ENCODE measurements around the gene XAGE2. TPM values are rescaled to one million over a fixed set of nuclear protein-coding genes. Genes with fewer than 3 reads are reported as not detected.

Gene XAGE2
- total and polyA plus RNA-seq, 4 experiments from 2014 or later: not detected

Small RNA genes lying within 50 kb of the gene (microRNA-seq; reads per million reads assigned to microRNA genes)
- gene MIR8088 (ENCODE audit: borderline microRNAs expressed, borderline number of aligned reads, borderline replicate concordance): not detected

Other genes starting within 250 kb of the XAGE2 start
- 10 to 100 TPM in 1 of 2 experiments, 1 to 10 TPM in 1; 8.1 to 17.1 TPM for gene MAGED4, start 184.1 kb upstream of the XAGE2 start, total RNA-seq
- gene MAGED4, start 184.1 kb upstream of the XAGE2 start, polyA plus RNA-seq: 1 to 10 TPM in 1 of 2 donors, not detected in 1; 2.1 TPM
- not detected for gene XAGE1A, start 126.8 kb downstream of the XAGE2 start, total RNA-seq
- gene XAGE1A, start 126.8 kb downstream of the XAGE2 start, polyA plus RNA-seq: not detected
- gene XAGE1B, start 148.0 kb downstream of the XAGE2 start, total RNA-seq: not detected
- not detected for gene XAGE1B, start 148.0 kb downstream of the XAGE2 start, polyA plus RNA-seq